K562 (cell line): ENCODE measurements around the gene KIZ.

Source experiments
- CHAMP1 ChIP-seq: fragments of 450-650 bp; IDR thresholded peaks from 2 replicates; pipeline ENCODE4 v1.6.1; 2016; ENCODE audit warnings: mild to moderate bottlenecking
- HDAC2 ChIP-seq: fragments of 450-650 bp; IDR thresholded peaks from 2 replicates; pipeline ENCODE4 v1.6.1; 2016; ENCODE audit warnings: mild to moderate bottlenecking
- MCM5 ChIP-seq: fragments of 450-650 bp; IDR thresholded peaks from 2 replicates; pipeline ENCODE4 v1.6.1; 2016; ENCODE audit warnings: low read depth
- MEF2D ChIP-seq: conservative IDR thresholded peaks from 2 replicates; pipeline ENCODE4 v1.6.1; 2016; ENCODE audit warnings: low read depth, missing genetic modification characterization, missing compliant biosample characterization
- MXI1 ChIP-seq: IDR thresholded peaks from 2 replicates; pipeline ENCODE4 v1.6.1; 2011; ENCODE audit warnings: low read depth, mild to moderate bottlenecking, improper control_type of control experiment, low read length
- POLR2A ChIP-seq: fragments of 450-650 bp; conservative IDR thresholded peaks from 2 replicates; pipeline ENCODE4 v1.6.1; 2016
- RCOR1 ChIP-seq, 2 experiments: IDR thresholded peaks; 2 replicates each; pipeline ENCODE4 v1.6.1; 2012; ENCODE audit warnings: low read depth in 2 of 2, low read length in 2 of 2, borderline replicate concordance in 1 of 2, improper control_type of control experiment in 1 of 2
- RNF2 ChIP-seq: sonication (generic); IDR thresholded peaks from 2 replicates; pipeline ENCODE4 v1.6.1; 2016
- SMAD4 ChIP-seq: fragments of 250-450 bp; sonication (Bioruptor Pico); conservative IDR thresholded peaks from 2 replicates; pipeline ENCODE4 v1.8.0; 2021; ENCODE audit warnings: inconsistent platforms, mild to moderate bottlenecking, moderate library complexity
- SRSF7 ChIP-seq: fragments of 200-400 bp; formaldehyde crosslinking; optimal IDR thresholded peaks from 2 replicates; pipeline ENCODE3; 2017; ENCODE audit warnings: mild to moderate bottlenecking, low read depth, low read length
- YY1 ChIP-seq, 3 experiments: IDR thresholded peaks; 2 replicates each; pipeline ENCODE4 v1.6.1; 2011; ENCODE audit warnings: low read length in 2 of 3, mild to moderate bottlenecking in 2 of 3, moderate library complexity in 2 of 3, borderline replicate concordance in 1 of 3, control low read depth in 1 of 3, low read depth in 1 of 3; ENCODE audit not compliant: insufficient read depth in 3 of 3, insufficient replicate concordance in 2 of 3, control insufficient read depth in 1 of 3, insufficient read length in 1 of 3; ENCODE audit errors: extremely low read depth in 1 of 3
- ZNF766 ChIP-seq: fragments of 200-800 bp; sonication (Bioruptor generic); conservative IDR thresholded peaks from 2 replicates; pipeline ENCODE4 v1.6.1; 2016; ENCODE audit warnings: missing genetic modification characterization, missing compliant biosample characterization
- TF ChIP-seq, protein P1 (sequence below), 2 experiments: IDR thresholded peaks; 2 replicates each; pipeline ENCODE4 v1.6.1; 2011; ENCODE audit warnings: borderline replicate concordance in 1 of 2, control low read depth in 1 of 2, low read depth in 1 of 2, low read length in 1 of 2, mild to moderate bottlenecking in 1 of 2, mixed read lengths in 1 of 2, moderate library complexity in 1 of 2; ENCODE audit not compliant: insufficient read depth in 1 of 2, insufficient read length in 1 of 2, poor library complexity in 1 of 2, severe bottlenecking in 1 of 2; ENCODE audit errors: extremely low read depth in 1 of 2
- TF ChIP-seq, protein P2 (sequence below): fragments of 250-450 bp; sonication (Bioruptor Pico); IDR thresholded peaks from 2 replicates; pipeline ENCODE4 v1.5.0; 2020; ENCODE audit warnings: mild to moderate bottlenecking, borderline replicate concordance

GRCh38 chr20:21224217-21224616 lies 98.3 kb downstream of the KIZ start:
- TF ChIP-seq, protein P1, sequence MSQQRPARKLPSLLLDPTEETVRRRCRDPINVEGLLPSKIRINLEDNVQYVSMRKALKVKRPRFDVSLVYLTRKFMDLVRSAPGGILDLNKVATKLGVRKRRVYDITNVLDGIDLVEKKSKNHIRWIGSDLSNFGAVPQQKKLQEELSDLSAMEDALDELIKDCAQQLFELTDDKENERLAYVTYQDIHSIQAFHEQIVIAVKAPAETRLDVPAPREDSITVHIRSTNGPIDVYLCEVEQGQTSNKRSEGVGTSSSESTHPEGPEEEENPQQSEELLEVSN (IDR thresholded peaks at IDR 0.05; ENCODE audit: borderline replicate concordance in 1 of 2, extremely low read depth in 1 of 2, insufficient read depth in 1 of 2, insufficient read length in 1 of 2, low read depth in 1 of 2, low read length in 1 of 2, poor library complexity in 1 of 2, severe bottlenecking in 1 of 2): no peak
- TF ChIP-seq RCOR1 (IDR thresholded peaks at IDR 0.05; ENCODE audit: borderline replicate concordance in 1 of 2, low read depth in 2 of 2, low read length in 2 of 2) (no peak), CHAMP1 (no peak), SRSF7 (no peak), POLR2A (no peak), YY1 (IDR thresholded peaks at IDR 0.05; ENCODE audit: borderline replicate concordance in 1 of 3, control insufficient read depth in 1 of 3, extremely low read depth in 1 of 3, insufficient read depth in 3 of 3, insufficient read length in 1 of 3, insufficient replicate concordance in 2 of 3, low read depth in 1 of 3, low read length in 2 of 3) (no peak), MXI1 (no peak), SMAD4 (CRISPR knock-in tag) (no peak), RNF2 (no peak), ZNF766 (CRISPR knock-in tag) (no peak), HDAC2 (no peak), MEF2D (tag) (no peak), MCM5 (no peak)
- TF ChIP-seq, protein P2, sequence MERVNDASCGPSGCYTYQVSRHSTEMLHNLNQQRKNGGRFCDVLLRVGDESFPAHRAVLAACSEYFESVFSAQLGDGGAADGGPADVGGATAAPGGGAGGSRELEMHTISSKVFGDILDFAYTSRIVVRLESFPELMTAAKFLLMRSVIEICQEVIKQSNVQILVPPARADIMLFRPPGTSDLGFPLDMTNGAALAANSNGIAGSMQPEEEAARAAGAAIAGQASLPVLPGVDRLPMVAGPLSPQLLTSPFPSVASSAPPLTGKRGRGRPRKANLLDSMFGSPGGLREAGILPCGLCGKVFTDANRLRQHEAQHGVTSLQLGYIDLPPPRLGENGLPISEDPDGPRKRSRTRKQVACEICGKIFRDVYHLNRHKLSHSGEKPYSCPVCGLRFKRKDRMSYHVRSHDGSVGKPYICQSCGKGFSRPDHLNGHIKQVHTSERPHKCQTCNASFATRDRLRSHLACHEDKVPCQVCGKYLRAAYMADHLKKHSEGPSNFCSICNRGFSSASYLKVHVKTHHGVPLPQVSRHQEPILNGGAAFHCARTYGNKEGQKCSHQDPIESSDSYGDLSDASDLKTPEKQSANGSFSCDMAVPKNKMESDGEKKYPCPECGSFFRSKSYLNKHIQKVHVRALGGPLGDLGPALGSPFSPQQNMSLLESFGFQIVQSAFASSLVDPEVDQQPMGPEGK (CRISPR knock-in tag): no peak
